ENCODE data around the gene IFNL3. TPM values are rescaled to one million over a fixed set of nuclear protein-coding genes. Genes with fewer than 3 reads are reported as not detected.

The IFNL3 gene
- total and polyA plus RNA-seq, 2 donors = 0.07 TPM; not detected in 1

- Histone ChIP-seq H3K27me3 (ENCODE audit: control insufficient read depth in 2 of 2, insufficient read depth in 1 of 2, low read length in 1 of 2) (peaks cover 15 to 43% of the 10 kb centered on the region in 2 donors), H3K4me3 (ENCODE audit: low read length in 2 of 2) (no peak overlapping the region), H3K27ac (ENCODE audit: low read depth in 1 of 2, low read length in 1 of 2) (no peak overlapping the region), H3K36me3 (ENCODE audit: control insufficient read depth in 2 of 2, insufficient read depth in 2 of 2, low read length in 1 of 2) (no peaks in the 10 kb centered on the region), H3K4me1 (ENCODE audit: control insufficient read depth in 2 of 2, insufficient read depth in 2 of 2, low read length in 2 of 2) (no peaks in the 10 kb centered on the region), H3K9me3 (ENCODE audit: control insufficient read depth in 2 of 2, insufficient read depth in 1 of 2, low read length in 1 of 2) (no peaks in the 10 kb centered on the region)
- 84% methylated on average over 9 of the region's 9 CpGs for WGBS
- no peak for DNase-seq (ENCODE audit: low read depth in 6 of 9, low spot score in 9 of 9)
Measured at GRCh38 chr19:39208175-39208795, 36.5 kb downstream of the IFNL3 start.

GRCh38 chr19:39207293-39207836 is 37.4 kb downstream of the IFNL3 start:
- WGBS = 87% methylated on average over 6 of the region's 6 CpGs
- H3K4me3 ChIP-seq (ENCODE audit: low read length in 2 of 2) = no peak overlapping the region
- DNase-seq (ENCODE audit: low read depth in 6 of 9, low spot score in 9 of 9) = no peak
- no peak overlapping the region for H3K27ac ChIP-seq (ENCODE audit: low read depth in 1 of 2, low read length in 1 of 2)
- H3K36me3 ChIP-seq (ENCODE audit: control insufficient read depth in 2 of 2, insufficient read depth in 2 of 2, low read length in 1 of 2) = no peaks in the 10 kb centered on the region
- H3K4me1 ChIP-seq (ENCODE audit: control insufficient read depth in 2 of 2, insufficient read depth in 2 of 2, low read length in 2 of 2) = no peaks in the 10 kb centered on the region
- H3K27me3 ChIP-seq (ENCODE audit: control insufficient read depth in 2 of 2, insufficient read depth in 1 of 2, low read length in 1 of 2) = peaks cover 23 to 51% of the 10 kb centered on the region in 2 donors
- H3K9me3 ChIP-seq (ENCODE audit: control insufficient read depth in 2 of 2, insufficient read depth in 1 of 2, low read length in 1 of 2) = no peaks in the 10 kb centered on the region

DNA sequence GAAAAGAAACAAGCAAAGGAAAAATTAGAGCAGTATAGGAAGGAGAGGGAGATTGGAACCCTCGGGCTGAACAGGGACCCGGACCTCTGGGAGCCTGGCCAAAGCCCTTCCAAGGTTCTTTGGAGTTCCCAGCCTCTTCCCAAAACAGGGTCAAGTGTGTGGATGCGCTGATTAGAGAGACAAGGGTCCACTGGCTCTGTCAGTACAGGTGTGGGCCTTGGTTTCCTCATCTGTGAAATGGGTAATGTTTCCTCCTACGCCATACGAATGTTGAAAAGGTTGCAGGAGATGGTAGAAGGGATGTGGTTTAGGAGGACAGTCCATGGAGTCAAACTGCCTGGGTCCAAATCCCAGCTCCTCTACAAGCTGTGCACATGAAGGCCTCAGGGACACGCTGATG is 38.7 kb downstream of the IFNL3 start:
- Histone ChIP-seq H3K9me3 (ENCODE audit: control insufficient read depth in 2 of 2, insufficient read depth in 1 of 2, low read length in 1 of 2) (no peaks in the 10 kb centered on the region), H3K27me3 (ENCODE audit: control insufficient read depth in 2 of 2, insufficient read depth in 1 of 2, low read length in 1 of 2) (peaks cover 23 to 57% of the 10 kb centered on the region in 2 donors), H3K4me3 (ENCODE audit: low read length in 2 of 2) (no peak overlapping the region), H3K36me3 (ENCODE audit: control insufficient read depth in 2 of 2, insufficient read depth in 2 of 2, low read length in 1 of 2) (no peaks in the 10 kb centered on the region), H3K4me1 (ENCODE audit: control insufficient read depth in 2 of 2, insufficient read depth in 2 of 2, low read length in 2 of 2) (no peaks in the 10 kb centered on the region), H3K27ac (ENCODE audit: low read depth in 1 of 2, low read length in 1 of 2) (no peak overlapping the region)
- DNase-seq (ENCODE audit: low read depth in 6 of 9, low spot score in 9 of 9) = no peak
- 91% methylated on average over 6 of the region's 6 CpGs for WGBS

DNA sequence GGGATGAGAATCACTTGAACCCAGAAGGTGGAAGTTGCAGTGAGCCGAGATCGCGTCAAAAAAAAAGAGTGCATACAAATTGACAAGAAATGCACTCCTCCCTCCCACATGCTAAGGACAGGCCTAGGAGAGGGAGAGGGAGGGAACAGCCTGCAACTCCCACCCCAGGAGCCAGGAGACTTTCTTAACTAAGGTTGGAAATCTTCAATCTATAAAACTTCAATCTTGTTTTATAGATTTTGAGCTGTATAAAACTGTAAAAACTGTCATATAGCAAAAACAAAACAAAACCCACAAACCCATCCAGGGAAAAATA is 39.4 kb downstream of the IFNL3 start:
- WGBS = 86% methylated on average over 3 of the region's 3 CpGs

GRCh38 chr19:39203372-39204341 is 41.1 kb downstream of the IFNL3 start, which contains the start of gene SYCN:
SYCN (minus strand) TSS chr19:39204263; CDS start chr19:39204254, 9 bp downstream.
- Histone ChIP-seq H3K27ac (ENCODE audit: low read depth in 1 of 2, low read length in 1 of 2) (no peak within 1 kb of the TSS), H3K36me3 (ENCODE audit: control insufficient read depth in 2 of 2, insufficient read depth in 2 of 2, low read length in 1 of 2) (no peaks in the 10 kb centered on the region), H3K9me3 (ENCODE audit: control insufficient read depth in 2 of 2, insufficient read depth in 1 of 2, low read length in 1 of 2) (no peaks in the 10 kb centered on the region), H3K4me3 (ENCODE audit: low read length in 2 of 2) (no peak within 1 kb of the TSS), H3K4me1 (ENCODE audit: control insufficient read depth in 2 of 2, insufficient read depth in 2 of 2, low read length in 2 of 2) (no peaks in the 10 kb centered on the region), H3K27me3 (ENCODE audit: control insufficient read depth in 2 of 2, insufficient read depth in 1 of 2, low read length in 1 of 2) (peaks cover 30 to 80% of the 10 kb centered on the region in 2 donors)
- WGBS = 26% methylated on average over 57 of the region's 57 CpGs
- no peak for DNase-seq (ENCODE audit: low read depth in 6 of 9, low spot score in 9 of 9)

More for the DNA sequence above, 39.4 kb downstream of the IFNL3 start:
- no peak for DNase-seq (ENCODE audit: low read depth in 6 of 9, low spot score in 9 of 9)
- Histone ChIP-seq H3K4me3 (ENCODE audit: low read length in 2 of 2) (no peak overlapping the region), H3K27ac (ENCODE audit: low read depth in 1 of 2, low read length in 1 of 2) (no peak overlapping the region), H3K36me3 (ENCODE audit: control insufficient read depth in 2 of 2, insufficient read depth in 2 of 2, low read length in 1 of 2) (no peaks in the 10 kb centered on the region), H3K27me3 (ENCODE audit: control insufficient read depth in 2 of 2, insufficient read depth in 1 of 2, low read length in 1 of 2) (peaks cover 23 to 63% of the 10 kb centered on the region in 2 donors), H3K4me1 (ENCODE audit: control insufficient read depth in 2 of 2, insufficient read depth in 2 of 2, low read length in 2 of 2) (no peaks in the 10 kb centered on the region), H3K9me3 (ENCODE audit: control insufficient read depth in 2 of 2, insufficient read depth in 1 of 2, low read length in 1 of 2) (no peaks in the 10 kb centered on the region)

DNA sequence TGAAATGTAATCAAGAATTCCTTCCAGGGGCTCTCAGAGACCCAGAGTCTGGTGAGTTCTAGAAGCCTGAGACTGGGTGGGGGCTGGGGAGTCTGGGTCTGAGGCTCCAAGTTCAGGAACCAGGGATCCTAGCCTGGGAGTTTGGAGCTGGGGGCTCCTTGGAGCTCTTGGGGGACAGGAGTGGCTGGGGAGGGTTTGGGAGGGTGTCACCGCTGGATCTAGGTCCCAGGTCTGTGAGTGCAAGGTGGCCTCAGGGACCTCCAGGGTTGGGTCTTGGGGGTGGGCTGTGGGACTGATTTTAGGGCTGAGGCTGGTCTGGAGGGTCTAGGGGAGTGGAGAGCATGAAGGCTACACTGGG is 41.8 kb downstream of the IFNL3 start:
- no peaks in the 10 kb centered on the region for H3K9me3 ChIP-seq (ENCODE audit: control insufficient read depth in 2 of 2, insufficient read depth in 1 of 2, low read length in 1 of 2)
- WGBS = 96% methylated on average over 1 of the region's 1 CpG
- no peak for DNase-seq (ENCODE audit: low read depth in 6 of 9, low spot score in 9 of 9)
- H3K36me3 ChIP-seq (ENCODE audit: control insufficient read depth in 2 of 2, insufficient read depth in 2 of 2, low read length in 1 of 2) = no peaks in the 10 kb centered on the region
- H3K27me3 ChIP-seq (ENCODE audit: control insufficient read depth in 2 of 2, insufficient read depth in 1 of 2, low read length in 1 of 2) = peaks cover 33 to 84% of the 10 kb centered on the region in 2 donors
- H3K4me1 ChIP-seq (ENCODE audit: control insufficient read depth in 2 of 2, insufficient read depth in 2 of 2, low read length in 2 of 2) = no peaks in the 10 kb centered on the region
- H3K27ac ChIP-seq (ENCODE audit: low read depth in 1 of 2, low read length in 1 of 2) = no peak overlapping the region
- no peak overlapping the region for H3K4me3 ChIP-seq (ENCODE audit: low read length in 2 of 2)

DNA sequence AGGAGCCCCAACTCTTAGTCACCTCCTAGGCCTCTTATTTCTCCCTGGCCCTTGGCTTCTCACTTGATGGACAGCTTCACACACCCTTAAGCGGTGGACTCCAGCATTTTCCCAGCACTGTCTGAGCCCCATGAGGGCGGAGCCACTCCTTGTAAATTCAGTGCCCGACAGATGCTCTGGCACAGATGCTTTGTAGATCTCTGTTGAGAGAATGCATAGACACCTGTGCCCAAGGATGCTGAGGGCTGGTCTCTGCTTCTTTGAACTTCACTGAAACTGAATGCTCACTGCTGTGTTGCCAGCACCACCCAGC is 44.0 kb downstream of the IFNL3 start:
- 88% methylated on average over 3 of the region's 3 CpGs for WGBS
- no peaks in the 10 kb centered on the region for H3K9me3 ChIP-seq (ENCODE audit: control insufficient read depth in 2 of 2, insufficient read depth in 1 of 2, low read length in 1 of 2)
- H3K4me1 ChIP-seq (ENCODE audit: control insufficient read depth in 2 of 2, insufficient read depth in 2 of 2, low read length in 2 of 2) = peaks cover 0 to 5% of the 10 kb centered on the region in 2 donors
- no peak for DNase-seq (ENCODE audit: low read depth in 6 of 9, low spot score in 9 of 9)
- H3K27me3 ChIP-seq (ENCODE audit: control insufficient read depth in 2 of 2, insufficient read depth in 1 of 2, low read length in 1 of 2) = peaks cover 48 to 97% of the 10 kb centered on the region in 2 donors
- H3K4me3 ChIP-seq (ENCODE audit: low read length in 2 of 2) = no peak overlapping the region
- no peak overlapping the region for H3K27ac ChIP-seq (ENCODE audit: low read depth in 1 of 2, low read length in 1 of 2)
- no peaks in the 10 kb centered on the region for H3K36me3 ChIP-seq (ENCODE audit: control insufficient read depth in 2 of 2, insufficient read depth in 2 of 2, low read length in 1 of 2)

GRCh38 chr19:39200066-39200802 is 44.6 kb downstream of the IFNL3 start:
- no peaks in the 10 kb centered on the region for H3K9me3 ChIP-seq (ENCODE audit: control insufficient read depth in 2 of 2, insufficient read depth in 1 of 2, low read length in 1 of 2)
- H3K27ac ChIP-seq (ENCODE audit: low read depth in 1 of 2, low read length in 1 of 2) = no peak overlapping the region
- WGBS = 90% methylated on average over 32 of the region's 32 CpGs
- peaks cover 0 to 5% of the 10 kb centered on the region in 2 donors for H3K4me1 ChIP-seq (ENCODE audit: control insufficient read depth in 2 of 2, insufficient read depth in 2 of 2, low read length in 2 of 2)
- no peaks in the 10 kb centered on the region for H3K36me3 ChIP-seq (ENCODE audit: control insufficient read depth in 2 of 2, insufficient read depth in 2 of 2, low read length in 1 of 2)
- no peak overlapping the region for H3K4me3 ChIP-seq (ENCODE audit: low read length in 2 of 2)
- peaks cover 48 to 97% of the 10 kb centered on the region in 2 donors for H3K27me3 ChIP-seq (ENCODE audit: control insufficient read depth in 2 of 2, insufficient read depth in 1 of 2, low read length in 1 of 2)
- DNase-seq (ENCODE audit: low read depth in 6 of 9, low spot score in 9 of 9) = no peak

All from thymus (tissue), 11 donors.